ENCODE data around the gene IMPDH1.

DNA sequence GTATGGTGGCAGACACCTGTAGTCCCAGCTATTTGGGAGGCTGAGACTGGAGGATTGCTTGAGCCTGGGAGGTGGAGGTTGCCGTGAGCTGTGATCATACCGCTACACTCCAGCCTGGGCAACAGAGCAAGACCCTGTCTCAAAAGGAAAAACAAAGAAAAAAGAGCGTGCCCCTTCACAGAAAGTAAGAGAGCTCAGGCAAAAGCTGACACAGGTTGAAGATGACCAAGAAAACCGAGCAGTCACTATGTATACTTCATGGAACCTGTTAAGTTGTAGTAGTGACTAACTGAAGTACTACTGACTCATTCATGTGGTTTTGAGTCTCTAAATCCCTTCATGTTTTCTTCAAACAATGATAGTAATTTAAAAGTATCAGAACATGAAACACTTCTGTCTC is 47.1 kb downstream of the IMPDH1 start:
- TF ChIP-seq, protein P1, sequence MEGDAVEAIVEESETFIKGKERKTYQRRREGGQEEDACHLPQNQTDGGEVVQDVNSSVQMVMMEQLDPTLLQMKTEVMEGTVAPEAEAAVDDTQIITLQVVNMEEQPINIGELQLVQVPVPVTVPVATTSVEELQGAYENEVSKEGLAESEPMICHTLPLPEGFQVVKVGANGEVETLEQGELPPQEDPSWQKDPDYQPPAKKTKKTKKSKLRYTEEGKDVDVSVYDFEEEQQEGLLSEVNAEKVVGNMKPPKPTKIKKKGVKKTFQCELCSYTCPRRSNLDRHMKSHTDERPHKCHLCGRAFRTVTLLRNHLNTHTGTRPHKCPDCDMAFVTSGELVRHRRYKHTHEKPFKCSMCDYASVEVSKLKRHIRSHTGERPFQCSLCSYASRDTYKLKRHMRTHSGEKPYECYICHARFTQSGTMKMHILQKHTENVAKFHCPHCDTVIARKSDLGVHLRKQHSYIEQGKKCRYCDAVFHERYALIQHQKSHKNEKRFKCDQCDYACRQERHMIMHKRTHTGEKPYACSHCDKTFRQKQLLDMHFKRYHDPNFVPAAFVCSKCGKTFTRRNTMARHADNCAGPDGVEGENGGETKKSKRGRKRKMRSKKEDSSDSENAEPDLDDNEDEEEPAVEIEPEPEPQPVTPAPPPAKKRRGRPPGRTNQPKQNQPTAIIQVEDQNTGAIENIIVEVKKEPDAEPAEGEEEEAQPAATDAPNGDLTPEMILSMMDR (IDR thresholded peaks at IDR 0.05): no peak
- no peak for TF ChIP-seq POLR2A (IDR thresholded peaks at IDR 0.05)

Measured in testis (tissue), 2 donors.